GM12878 (cell line): ENCODE results near the gene PDXP. TPM values are rescaled to one million over a fixed set of nuclear protein-coding genes. Genes with fewer than 3 reads are reported as not detected.

Experiments
- ATF2 ChIP-seq: IDR thresholded peaks from 2 replicates; pipeline ENCODE4 v1.6.1; 2012; ENCODE audit warnings: low read length, inconsistent platforms
- CBX5 ChIP-seq: sonication (generic); IDR thresholded peaks from 2 replicates; pipeline ENCODE4 v1.6.1; 2016; ENCODE audit warnings: low read depth, moderate library complexity, mild to moderate bottlenecking, inconsistent platforms
- CEBPZ ChIP-seq: fragments of 150-350 bp; IDR thresholded peaks from 2 replicates; pipeline ENCODE4 v1.6.1; 2016; ENCODE audit warnings: low read depth, low read length
- CREB1 ChIP-seq: IDR thresholded peaks from 2 replicates; pipeline ENCODE4 v1.6.1; 2012; ENCODE audit warnings: low read depth, mild to moderate bottlenecking, inconsistent platforms
- EZH2 ChIP-seq: IDR thresholded peaks from 2 replicates; pipeline ENCODE4 v1.6.1; 2012; ENCODE audit warnings: low read depth, mild to moderate bottlenecking, control low read depth, inconsistent platforms, low read length, borderline replicate concordance; ENCODE audit not compliant: control insufficient read depth
- MEF2B ChIP-seq: fragments of 450-650 bp; IDR thresholded peaks from 2 replicates; pipeline ENCODE4 v1.6.1; 2018; ENCODE audit warnings: mild to moderate bottlenecking, moderate library complexity; ENCODE audit not compliant: partially characterized antibody, poor library complexity, severe bottlenecking
- PBX3 ChIP-seq: IDR thresholded peaks from 2 replicates; pipeline ENCODE4 v1.6.1; 2011; ENCODE audit warnings: mild to moderate bottlenecking, low read depth, low read length, moderate library complexity; ENCODE audit not compliant: insufficient replicate concordance
- RAD51 ChIP-seq: fragments of 450-650 bp; IDR thresholded peaks from 2 replicates; pipeline ENCODE4 v1.6.1; 2016; ENCODE audit warnings: moderate library complexity, mild to moderate bottlenecking, inconsistent platforms
- SMAD5 ChIP-seq: IDR thresholded peaks from 2 replicates; pipeline ENCODE4 v1.6.1; 2016; ENCODE audit warnings: antibody characterized with exemption, low read depth
- USF2 ChIP-seq: IDR thresholded peaks from 2 replicates; pipeline ENCODE4 v1.6.1; 2011; ENCODE audit warnings: low read depth, low read length, improper control_type of control experiment, borderline replicate concordance
- ZNF24 ChIP-seq: fragments of 450-650 bp; IDR thresholded peaks from 2 replicates; pipeline ENCODE4 v1.6.1; 2017; ENCODE audit warnings: antibody characterized with exemption, mild to moderate bottlenecking
- ZNF687 ChIP-seq: fragments of 450-650 bp; IDR thresholded peaks from 2 replicates; pipeline ENCODE4 v1.6.1; 2017; ENCODE audit warnings: mild to moderate bottlenecking, moderate library complexity
- polyA plus RNA-seq, 11 experiments: library from polyadenylated mRNA; depleted of rRNA in 4 of 11; unstranded in 6 of 11; stranded (reverse) in 5 of 11; fragments of >200 nt; fragmentation: Nextera tagmentation in 4 of 11; fragmentation: Illumina TruSeq in 1 of 11; extraction: Ambion mirVana in 4 of 11; extraction: Trizol in 1 of 11; gene quantifications; 1 replicate in 1 of 11; 2 replicates in 10 of 11; pipeline versions ENCODE4 v1.2.1 to v1.2.3, GENCODE V29; 2011 to 2016; ENCODE audit warnings: inconsistent platforms in 2 of 11, missing spikeins in 2 of 11, low read depth in 1 of 11
- total RNA-seq, 4 experiments: library from RNA; depleted of rRNA in 3 of 4; stranded (reverse); fragments of >200 nt in 3 of 4; fragmentation: Illumina TruSeq in 1 of 4; extraction: Trizol in 1 of 4; gene quantifications; 2 replicates each; pipeline versions ENCODE4 v1.2.1 to v1.2.3, GENCODE V29; 2013 to 2021
- TF ChIP-seq, protein P1 (sequence below): IDR thresholded peaks from 2 replicates; pipeline ENCODE4 v1.6.1; 2011; ENCODE audit warnings: borderline replicate concordance, low read depth, mild to moderate bottlenecking, moderate library complexity, low read length; ENCODE audit not compliant: insufficient read depth, poor library complexity, severe bottlenecking

PDXP gene
- total and polyA plus RNA-seq, 10 of the 15 experiments (the other 5 are each of a cell fraction or from before 2014, with no cell fraction given): 4.4 to 56.7 (median 34.6) TPM

GRCh38 chr22:37672206-37672919 is 13.8 kb downstream of the PDXP start (continued):
- no peak for TF ChIP-seq ZNF687
- TF ChIP-seq MEF2B: no peak
- no peak for TF ChIP-seq CREB1
- no peak for TF ChIP-seq CBX5
- TF ChIP-seq ATF2: no peak
- no peak for TF ChIP-seq USF2
- TF ChIP-seq PBX3: no peak
- TF ChIP-seq, protein P1, sequence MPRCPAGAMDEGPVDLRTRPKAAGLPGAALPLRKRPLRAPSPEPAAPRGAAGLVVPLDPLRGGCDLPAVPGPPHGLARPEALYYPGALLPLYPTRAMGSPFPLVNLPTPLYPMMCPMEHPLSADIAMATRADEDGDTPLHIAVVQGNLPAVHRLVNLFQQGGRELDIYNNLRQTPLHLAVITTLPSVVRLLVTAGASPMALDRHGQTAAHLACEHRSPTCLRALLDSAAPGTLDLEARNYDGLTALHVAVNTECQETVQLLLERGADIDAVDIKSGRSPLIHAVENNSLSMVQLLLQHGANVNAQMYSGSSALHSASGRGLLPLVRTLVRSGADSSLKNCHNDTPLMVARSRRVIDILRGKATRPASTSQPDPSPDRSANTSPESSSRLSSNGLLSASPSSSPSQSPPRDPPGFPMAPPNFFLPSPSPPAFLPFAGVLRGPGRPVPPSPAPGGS: no peak
- TF ChIP-seq SMAD5: no peak
- TF ChIP-seq RAD51: no peak
- no peak for TF ChIP-seq CEBPZ
- TF ChIP-seq ZNF24: no peak
- no peak for TF ChIP-seq EZH2
